K562 (cell line): Measurements from ENCODE around the gene HTR2A. TPM values are rescaled to one million over a fixed set of nuclear protein-coding genes. Genes with fewer than 3 reads are reported as not detected.

Experiments used
- ARID4B ChIP-seq: sonication (generic); formaldehyde crosslinking; IDR thresholded peaks from 2 replicates; pipeline ENCODE4 v1.8.0; 2022; ENCODE audit warnings: mild to moderate bottlenecking, missing genetic modification reagents
- E2F1 ChIP-seq: sonication (generic); formaldehyde crosslinking; IDR thresholded peaks from 2 replicates; pipeline ENCODE4 v1.8.1; 2023; ENCODE audit warnings: mild to moderate bottlenecking, missing genetic modification reagents, moderate library complexity
- ESRRB ChIP-seq: fragments of 250-450 bp; sonication (Bioruptor Pico); IDR thresholded peaks from 2 replicates; pipeline ENCODE4 v1.5.0; 2020; ENCODE audit warnings: mild to moderate bottlenecking, moderate library complexity, borderline replicate concordance
- KDM2B ChIP-seq: fragments of 250-450 bp; sonication (Bioruptor Pico); IDR thresholded peaks from 2 replicates; pipeline ENCODE4 v1.8.0; 2021; ENCODE audit warnings: mild to moderate bottlenecking, moderate library complexity
- MAFF ChIP-seq: IDR thresholded peaks from 2 replicates; pipeline ENCODE4 v1.6.1; 2012; ENCODE audit warnings: low read length, improper control_type of control experiment
- NR4A1 ChIP-seq, 2 experiments: fragments of 250-450 bp in 1 of 2; fragments of 450-650 bp in 1 of 2; sonication (Bioruptor Pico) in 1 of 2; IDR thresholded peaks; 2 replicates each; pipeline versions ENCODE4 v1.4.0 to v1.6.1; 2016 to 2020; ENCODE audit warnings: mild to moderate bottlenecking in 2 of 2, missing compliant biosample characterization in 1 of 2, missing genetic modification characterization in 1 of 2, moderate library complexity in 1 of 2
- SIN3A ChIP-seq, 2 experiments: fragments of 150-350 bp in 1 of 2; IDR thresholded peaks; 2 replicates each; pipeline ENCODE4 v1.6.1; 2011 to 2016; ENCODE audit warnings: borderline replicate concordance in 2 of 2, low read depth in 2 of 2, low read length in 2 of 2, mild to moderate bottlenecking in 2 of 2, moderate library complexity in 2 of 2; ENCODE audit not compliant: control insufficient read depth in 1 of 2
- YY1 ChIP-seq, 3 experiments: IDR thresholded peaks; 2 replicates each; pipeline ENCODE4 v1.6.1; 2011; ENCODE audit warnings: low read length in 2 of 3, mild to moderate bottlenecking in 2 of 3, moderate library complexity in 2 of 3, borderline replicate concordance in 1 of 3, control low read depth in 1 of 3, low read depth in 1 of 3; ENCODE audit not compliant: insufficient read depth in 3 of 3, insufficient replicate concordance in 2 of 3, control insufficient read depth in 1 of 3, insufficient read length in 1 of 3; ENCODE audit errors: extremely low read depth in 1 of 3
- polyA plus RNA-seq, 8 experiments: library from polyadenylated mRNA; depleted of rRNA in 4 of 8; stranded (reverse) in 5 of 8; unstranded in 3 of 8; fragments of >200 nt; fragmentation: Nextera tagmentation in 2 of 8; fragmentation: Illumina TruSeq in 1 of 8; extraction: Ambion mirVana in 2 of 8; extraction: Trizol in 1 of 8; gene quantifications; 2 replicates each; pipeline versions ENCODE4 v1.2.1 to v1.2.3, GENCODE V29; 2011 to 2014; ENCODE audit warnings: inconsistent platforms in 1 of 8, missing spikeins in 1 of 8
- total RNA-seq, 7 experiments: library from RNA; depleted of rRNA in 6 of 7; stranded (reverse); fragments of >200 nt in 6 of 7; fragmentation: Illumina TruSeq in 2 of 7; extraction: Trizol in 2 of 7; gene quantifications; 2 replicates each; pipeline versions ENCODE4 v1.2.1 to v1.2.3, GENCODE V29; 2011 to 2021; ENCODE audit warnings: low replicate concordance in 1 of 7

HTR2A gene
- total and polyA plus RNA-seq, 9 of the 15 experiments (the other 6 are each of a cell fraction or from before 2014, with no cell fraction given): not detected

- TF ChIP-seq ARID4B (CRISPR knock-in tag) (no peak), MAFF (no peak), NR4A1 (CRISPR knock-in tag; IDR thresholded peaks at IDR 0.05) (no peak), NR4A1 (tag; IDR thresholded peaks at IDR 0.05) (no peak), YY1 (IDR thresholded peaks at IDR 0.05; ENCODE audit: borderline replicate concordance in 1 of 3, control insufficient read depth in 1 of 3, extremely low read depth in 1 of 3, insufficient read depth in 3 of 3, insufficient read length in 1 of 3, insufficient replicate concordance in 2 of 3, low read depth in 1 of 3, low read length in 2 of 3) (no peak), ESRRB (CRISPR knock-in tag) (no peak), E2F1 (CRISPR knock-in tag) (no peak), SIN3A (IDR thresholded peaks at IDR 0.05; ENCODE audit: borderline replicate concordance in 2 of 2, control insufficient read depth in 1 of 2, low read depth in 2 of 2, low read length in 2 of 2) (no peak), KDM2B (CRISPR knock-in tag) (no peak)
These were observed 34.9 kb downstream of the HTR2A start (continued) for GRCh38 chr13:46861959-46862358.
